ENCODE results near the gene PDGFD.

Gene PDGFD

DNA sequence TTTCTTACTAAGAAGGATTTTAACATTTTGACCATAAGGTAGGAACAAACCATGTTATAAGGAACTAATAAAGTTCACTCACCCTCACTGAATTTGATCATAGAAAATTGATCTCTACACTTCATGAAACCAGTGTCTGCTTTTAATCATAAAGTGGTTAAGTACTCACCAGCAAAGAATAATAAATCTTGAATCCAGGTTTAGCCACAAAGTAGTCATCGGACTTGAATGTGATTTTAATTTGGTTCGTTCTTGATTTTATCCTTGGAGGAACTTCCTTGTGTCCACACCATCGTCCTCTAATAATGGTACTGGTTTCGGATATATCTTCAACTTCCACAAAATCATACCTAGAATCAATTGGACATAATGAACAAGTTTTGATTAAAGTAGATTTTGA is 168.1 kb downstream of the PDGFD start:
- no peak for DNase-seq

DNA sequence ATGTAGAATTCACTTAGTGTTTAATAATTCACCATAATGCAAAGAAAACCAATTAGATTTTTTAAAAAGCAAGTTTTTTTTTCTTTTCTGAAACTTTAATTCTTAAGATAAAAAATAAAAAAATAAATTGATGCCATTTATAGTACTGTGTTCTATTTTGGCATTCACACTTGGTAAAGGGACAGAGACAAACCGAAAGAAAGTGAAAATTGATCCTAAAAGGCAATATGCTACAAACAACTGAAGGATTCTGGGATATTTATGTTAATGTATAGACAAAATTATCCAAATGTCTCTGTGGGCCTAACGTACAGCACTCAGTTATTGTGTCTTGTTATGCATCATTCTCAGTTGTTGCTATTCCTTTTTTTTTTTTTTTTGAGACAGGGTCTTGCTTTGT is 169.4 kb downstream of the PDGFD start:
- no peak for DNase-seq

DNA sequence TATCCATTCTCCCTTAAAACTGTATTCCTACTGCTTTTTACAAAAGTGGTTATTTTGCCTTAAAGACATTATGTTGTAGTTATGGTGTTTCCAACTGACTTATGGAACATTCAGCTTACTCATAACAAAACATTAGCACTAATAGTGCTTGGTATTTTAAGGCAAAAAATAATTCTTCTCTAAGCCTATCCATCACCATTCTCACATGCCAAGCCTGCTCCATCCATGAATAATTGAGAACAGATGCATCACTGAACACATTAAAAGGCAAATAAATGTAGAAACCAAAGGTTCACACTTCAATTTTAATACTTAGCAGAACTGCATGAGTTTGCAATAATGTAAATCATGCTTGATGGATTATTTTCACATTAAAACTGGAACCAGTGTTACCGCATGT is 169.9 kb downstream of the PDGFD start:
- DNase-seq = no peak

DNA sequence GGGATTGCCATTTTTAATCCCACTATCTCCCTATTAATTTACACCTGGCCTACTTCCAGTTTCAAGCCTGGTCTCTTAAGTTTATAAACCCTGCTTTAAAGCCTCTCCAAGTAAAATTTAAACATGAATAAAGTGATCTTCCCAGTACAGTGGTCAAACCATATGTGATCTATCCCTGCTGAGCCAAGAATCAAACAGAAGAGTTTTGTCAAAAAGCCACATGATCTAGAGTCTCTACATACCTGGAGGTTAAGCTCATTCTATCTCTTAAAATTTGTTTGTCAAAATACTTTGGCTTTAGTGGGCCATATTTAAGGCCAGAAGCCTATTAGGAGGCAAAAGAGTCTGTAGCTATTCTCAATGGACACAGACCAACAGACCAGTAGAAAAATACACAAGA is 170.4 kb downstream of the PDGFD start:
- DNase-seq = no peak

DNA sequence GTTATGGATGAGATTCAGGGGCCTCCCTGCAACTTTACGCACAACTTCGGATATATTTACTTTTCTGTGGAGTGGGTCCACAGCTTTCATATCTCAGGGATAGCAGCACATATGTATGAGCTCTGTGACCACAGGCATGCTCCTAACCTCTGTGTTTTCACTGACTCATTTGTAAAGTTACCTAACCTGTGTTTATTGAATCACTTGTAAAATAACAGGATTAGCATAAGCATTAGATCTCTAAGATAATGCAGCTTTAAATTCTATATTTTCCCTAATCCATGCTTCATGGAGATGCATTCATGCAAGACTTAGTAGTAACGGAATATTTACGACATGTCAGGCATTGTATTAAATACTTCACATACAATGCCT is 175.4 kb downstream of the PDGFD start:
- no peak for DNase-seq

DNA sequence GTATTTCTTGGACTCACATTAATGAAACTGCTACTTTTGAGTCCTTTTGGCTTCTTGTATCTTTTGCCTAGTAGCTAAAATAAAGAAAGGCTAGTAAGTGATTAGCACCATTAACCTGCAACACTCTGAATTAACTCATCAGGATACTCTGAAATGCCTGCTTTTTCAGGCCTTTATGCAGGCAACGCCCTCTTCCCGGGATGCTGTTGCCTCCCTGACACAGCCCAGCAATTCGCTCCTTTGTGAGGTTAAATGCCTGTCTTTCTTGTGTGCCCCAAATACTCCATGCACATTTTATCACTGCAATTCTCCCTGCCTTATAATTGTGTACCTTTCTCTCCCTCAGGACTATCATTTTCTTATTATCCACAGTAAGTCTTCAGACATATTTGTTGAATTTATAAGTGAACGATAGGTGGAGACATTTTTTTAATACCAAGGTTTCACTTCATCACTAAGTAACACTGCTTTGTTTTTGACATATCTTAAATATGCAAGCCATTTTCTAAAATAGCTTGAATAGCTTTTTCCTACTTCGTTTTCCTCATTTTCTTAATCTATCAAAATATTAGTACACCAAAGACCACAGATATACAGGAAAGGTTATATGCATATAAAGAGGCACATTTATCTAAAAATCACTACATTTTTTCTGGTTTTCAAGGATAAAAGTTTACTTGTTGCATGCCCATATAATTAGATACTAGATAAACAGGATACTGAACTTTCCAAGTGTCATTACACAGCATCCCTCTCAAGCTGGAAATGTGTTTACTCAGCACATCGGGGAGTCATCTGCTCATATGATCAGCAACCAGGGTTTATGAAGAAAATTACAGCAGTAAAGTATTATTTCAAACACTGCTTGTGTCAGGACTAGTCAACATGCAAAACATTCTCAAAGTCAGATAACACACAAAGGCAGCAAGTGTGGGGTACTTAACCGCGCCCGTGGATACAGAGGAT is 176.0 kb downstream of the PDGFD start:
- no peak for DNase-seq

DNA sequence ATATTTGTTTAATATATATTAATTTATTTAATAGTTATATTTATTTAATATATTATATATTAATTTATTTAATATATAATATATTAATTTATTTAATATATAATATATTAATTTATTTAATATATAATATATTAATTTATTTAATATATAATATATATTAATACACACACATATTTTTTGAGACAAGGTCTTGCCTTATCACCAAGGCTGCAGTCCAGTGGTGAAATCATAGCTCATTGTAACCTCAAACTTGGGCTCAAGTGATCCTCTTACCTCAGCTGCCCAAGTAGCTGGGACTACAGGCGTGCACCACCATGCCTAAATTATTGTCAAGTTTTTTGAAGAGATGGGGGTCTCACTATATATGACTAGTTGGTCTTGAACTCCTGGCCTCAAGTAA is 178.9 kb downstream of the PDGFD start:
- DNase-seq = no peak

DNA sequence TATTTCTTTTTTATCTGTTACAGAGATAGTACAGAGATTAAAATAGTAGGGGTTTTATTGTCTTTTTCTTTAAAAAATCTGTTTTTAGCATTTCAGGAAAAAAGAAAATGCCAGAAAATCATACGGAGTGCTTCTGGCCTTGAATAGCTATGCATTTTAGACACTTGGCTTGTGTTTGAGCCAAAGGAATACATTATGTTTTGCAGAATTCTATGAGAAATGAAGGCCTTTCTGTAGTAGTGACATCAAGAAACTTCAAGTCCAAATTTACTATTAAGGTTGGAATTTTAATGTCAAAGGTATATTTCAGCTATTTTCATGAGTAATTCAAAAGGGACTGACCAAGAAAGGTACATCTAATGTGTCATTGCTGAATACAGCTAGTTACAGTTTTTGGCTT is 183.8 kb downstream of the PDGFD start:
- no peak for DNase-seq

DNA sequence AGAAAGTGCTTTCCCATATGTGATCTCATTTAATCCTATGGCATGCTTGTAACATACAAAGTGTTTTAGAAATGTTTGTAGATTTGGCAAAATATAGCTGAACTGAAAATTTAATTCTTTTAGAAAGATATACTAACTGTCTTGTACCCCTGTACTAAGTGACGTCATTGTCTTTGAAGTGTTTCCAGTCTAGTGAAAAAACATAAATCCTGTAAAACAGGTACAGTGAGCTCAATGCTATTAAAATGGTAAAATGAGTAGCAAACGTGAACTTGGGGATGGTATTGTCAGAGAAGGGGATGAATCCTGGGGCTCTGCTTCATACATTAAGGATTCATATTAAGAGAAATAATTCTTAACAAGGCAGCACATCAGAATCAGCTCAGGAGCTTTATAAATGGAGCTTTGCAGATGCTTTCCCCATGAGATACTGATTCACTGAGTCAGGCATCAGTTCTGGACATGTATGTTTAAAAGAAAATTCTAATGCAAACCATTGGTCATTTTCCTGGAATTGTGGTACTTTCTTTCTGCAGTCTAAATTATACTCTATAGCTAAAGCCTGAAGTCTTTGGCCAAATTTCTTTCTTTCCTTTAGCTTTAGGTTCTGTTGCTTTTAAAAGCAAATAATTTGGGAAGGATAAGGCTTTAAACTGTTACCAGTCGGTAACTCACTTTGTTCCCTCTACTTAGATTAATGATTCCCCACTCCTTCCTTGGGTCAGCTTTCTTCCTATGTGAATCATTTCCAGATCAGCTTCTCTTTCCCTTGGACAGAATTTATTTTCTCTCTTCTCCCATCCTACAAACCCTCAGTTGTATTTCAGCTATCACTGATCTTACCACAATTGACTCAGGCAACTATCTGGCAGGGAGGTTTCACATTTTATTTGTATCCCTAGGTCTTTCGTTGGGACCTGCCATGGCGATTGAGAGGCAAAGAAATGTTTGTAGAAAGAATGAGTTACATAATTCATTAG is 185.0 kb downstream of the PDGFD start:
- DNase-seq = no peak

DNA sequence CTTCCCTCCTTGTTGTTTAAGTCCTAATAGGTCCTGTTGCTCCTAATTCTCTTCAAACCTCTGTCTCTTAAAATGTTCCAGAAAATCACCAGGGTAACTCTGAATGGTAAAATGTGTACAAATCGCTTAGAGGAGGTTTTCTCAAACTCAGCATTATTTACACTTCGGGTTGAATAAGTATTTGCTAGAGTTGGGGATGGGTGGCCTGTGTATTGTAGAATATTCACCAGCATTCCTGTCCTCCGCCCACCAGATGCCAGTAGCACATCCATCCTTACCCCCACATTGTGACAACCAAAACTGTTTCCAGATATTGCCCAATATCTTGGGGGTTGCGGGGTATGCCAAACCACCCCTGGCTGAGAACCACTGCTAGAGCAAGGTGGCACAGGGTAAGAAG is 191.9 kb downstream of the PDGFD start:
- DNase-seq = no peak

DNA sequence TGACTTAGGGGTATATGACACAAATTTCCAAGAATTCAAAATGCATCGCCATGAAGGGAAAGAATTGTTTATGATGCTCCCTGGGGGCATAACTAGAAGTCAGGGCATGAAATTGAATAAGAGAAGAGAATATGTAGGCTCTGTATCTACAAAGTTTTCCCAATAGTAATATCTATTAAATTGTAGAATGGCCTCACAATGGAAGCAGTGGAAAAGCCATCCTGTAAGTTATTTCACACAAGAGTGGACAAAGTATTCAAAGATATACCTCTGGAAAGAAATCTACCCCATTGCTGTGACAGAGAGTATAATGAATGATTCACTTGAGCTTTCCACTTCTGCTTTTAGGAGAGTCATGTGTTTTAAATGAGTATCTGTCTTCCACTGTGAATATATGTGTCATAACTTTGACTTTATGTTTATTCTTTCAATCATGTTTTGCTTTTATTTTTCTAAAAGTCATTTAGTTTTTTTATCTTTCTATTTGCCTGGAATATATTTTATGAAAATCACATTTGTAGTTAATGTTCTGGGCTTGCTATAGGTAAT is 193.2 kb downstream of the PDGFD start:
- DNase-seq = no peak

DNA sequence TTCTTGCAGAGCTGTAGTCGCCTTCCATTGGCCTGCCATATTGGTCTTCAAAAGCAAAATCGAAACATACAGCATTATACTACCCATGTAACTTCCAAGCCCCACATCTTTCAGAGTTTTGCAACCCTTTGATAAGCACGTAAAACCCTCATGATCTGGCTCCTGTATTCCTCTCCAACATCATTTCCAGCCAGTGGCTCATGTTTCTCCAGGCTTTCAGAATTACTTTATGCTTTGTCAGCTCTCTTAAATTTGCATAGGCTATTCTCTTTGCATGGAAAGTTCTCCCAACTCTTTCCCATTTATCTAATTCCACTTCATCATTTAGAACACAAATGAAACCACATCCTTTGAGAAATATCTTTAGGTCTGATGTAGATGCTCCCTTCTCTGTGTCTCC is 195.3 kb downstream of the PDGFD start:
- DNase-seq = no peak

DNA sequence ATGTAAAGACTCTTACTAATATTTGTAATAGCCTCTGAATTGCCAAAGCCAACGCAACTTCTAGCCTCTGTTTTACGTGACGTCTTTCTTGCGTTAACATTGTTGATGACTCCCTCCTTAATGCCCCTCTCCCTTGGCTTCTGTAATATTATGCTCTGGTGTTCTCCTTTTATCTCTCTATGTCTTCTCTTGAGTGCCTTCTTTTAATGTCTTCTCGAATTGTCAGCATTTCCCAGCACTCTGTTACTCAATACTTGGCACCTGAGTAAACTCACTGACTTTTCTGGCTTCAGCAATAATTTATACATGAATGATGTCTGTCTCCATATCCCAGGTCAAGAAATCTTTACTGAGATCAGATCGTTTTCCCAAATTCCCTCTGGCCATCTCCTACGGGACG is 196.0 kb downstream of the PDGFD start:
- no peak for DNase-seq

DNA sequence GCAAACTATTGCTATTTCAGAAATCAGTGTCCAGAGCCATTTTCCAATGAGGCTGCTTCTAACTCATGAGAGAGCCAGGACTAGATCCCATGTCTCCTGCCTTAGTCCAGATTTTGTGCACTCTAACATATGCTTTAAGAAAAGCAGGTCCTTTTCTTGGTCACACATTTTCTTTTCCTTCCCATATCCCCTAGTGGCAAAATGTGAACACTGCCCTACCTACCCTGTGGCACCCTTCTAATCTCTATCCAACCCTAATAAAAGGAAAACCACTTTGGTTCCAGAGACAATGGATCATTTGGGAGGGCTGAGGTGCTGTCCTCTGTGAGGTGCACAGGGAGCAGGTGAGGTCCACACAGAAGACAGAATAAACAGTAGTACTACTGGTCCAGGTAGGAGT is 199.6 kb downstream of the PDGFD start:
- DNase-seq = no peak

DNA sequence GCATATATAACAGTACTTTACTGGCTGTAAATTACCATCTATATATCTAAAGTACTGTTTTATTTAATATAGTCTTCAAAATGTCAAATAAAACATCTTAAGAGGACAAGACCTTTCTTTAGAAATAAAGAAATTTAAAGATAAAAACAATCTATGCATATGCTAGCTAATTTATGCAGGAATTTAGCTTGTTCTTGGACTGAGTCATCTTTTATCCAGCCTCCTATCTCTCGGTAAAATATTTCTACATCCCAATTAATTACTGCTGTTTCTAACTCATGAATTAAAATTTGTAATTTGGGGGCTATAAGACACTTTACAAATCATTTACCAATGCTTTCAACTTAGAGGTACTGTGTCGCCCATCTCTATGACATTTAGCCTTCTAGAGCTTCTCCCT is 200.3 kb downstream of the PDGFD start:
- no peak for DNase-seq

DNA sequence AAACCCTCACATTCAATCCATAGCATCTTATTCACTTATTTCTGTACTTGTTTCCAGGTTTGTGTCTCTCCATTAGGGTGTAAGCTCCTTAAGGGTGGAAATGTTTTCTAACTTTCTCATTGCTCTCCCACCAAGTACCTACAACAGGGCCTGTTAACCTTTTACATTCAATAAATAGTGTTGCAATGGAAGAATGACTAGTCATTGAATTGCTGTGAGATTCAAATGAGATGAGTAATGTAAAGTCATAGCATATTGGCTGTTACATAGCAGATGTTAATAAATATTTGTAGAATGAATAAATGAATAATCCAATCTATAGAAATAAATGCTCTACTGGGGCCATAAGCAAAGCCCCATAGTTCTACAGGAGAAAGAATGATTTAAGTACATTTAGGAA is 202.9 kb downstream of the PDGFD start:
- DNase-seq = no peak

DNA sequence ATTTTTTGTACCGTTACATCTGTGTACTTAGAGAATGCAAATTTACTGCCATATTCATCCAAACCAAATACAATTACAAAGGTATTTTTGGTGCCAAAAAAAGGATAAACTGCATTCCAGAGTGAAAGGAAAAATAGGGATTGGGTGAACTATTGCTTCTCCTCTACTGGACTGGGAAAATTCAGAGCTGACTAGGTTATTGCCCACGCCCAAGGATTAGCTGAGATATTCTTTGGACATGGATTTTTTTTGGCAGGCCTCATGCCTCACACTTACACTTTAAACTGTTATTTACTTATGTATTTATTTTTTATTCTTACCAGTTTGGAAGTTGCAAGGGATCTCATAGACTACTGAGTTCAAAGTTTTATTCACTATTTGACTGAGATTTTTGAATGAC is 203.8 kb downstream of the PDGFD start:
- no peak for DNase-seq

DNA sequence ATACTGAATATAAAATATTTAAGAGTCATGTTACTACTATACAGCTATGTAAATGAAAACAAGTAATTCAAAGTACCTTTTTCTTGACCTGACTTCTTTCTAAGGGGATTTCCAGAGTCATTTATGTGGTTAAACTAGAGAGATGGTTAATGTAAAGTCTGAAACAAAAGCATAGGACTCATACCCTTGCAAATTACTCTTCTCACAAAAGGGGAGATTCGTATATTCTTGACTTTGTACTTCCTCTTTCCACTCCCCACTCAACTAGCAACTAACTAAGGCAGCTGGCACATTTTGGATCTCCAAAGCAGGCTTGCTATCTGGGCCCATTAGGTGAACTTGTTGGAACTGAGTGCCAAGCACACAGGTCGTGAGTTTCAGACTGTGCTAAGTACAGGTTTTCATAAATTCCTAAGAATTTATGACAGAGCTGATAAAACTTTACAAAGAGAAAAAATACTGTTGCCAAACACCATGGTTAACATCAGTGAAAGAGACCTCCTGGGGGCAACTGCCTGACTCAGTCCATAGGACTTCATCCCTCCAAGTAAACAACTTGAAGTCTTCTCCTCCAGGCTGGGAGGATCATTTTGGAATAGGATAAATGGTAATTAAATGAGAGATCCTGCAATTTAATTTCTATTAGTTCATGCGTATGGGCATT is 204.5 kb downstream of the PDGFD start:
- DNase-seq = no peak

DNA sequence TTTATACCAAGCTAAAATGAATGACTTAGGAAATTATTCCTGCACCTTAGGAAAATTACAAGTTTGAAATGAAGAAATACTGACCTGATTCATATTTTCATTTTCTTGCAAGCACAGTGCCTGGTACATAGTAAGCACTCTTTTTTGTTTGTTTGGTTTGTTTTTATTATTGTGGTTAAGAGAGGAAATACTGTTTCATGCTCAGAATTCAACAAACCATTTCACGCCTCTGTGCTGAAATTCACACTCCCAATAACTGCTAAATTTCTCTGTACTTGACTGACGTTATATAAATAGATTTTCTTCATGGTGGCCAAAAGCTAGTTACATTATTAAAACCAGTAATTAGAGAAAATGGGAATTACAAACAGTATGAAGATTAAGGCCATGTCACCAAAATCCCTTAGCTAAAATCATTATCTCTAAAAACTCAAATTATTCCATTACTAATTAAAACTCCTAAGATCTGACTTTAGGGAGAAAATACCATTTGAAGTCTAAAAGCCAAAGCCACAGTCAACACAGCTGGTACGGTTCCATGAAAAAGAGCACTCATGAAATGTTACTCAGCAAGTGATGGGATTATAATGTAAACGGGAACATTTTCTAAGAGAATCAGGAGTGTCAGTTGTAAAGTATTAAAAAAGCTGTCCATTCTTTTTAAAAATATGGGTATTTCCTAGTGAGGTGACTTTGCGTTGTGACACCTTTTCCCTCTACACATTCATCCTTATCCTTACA is 205.3 kb downstream of the PDGFD start:
- no peak for DNase-seq

DNA sequence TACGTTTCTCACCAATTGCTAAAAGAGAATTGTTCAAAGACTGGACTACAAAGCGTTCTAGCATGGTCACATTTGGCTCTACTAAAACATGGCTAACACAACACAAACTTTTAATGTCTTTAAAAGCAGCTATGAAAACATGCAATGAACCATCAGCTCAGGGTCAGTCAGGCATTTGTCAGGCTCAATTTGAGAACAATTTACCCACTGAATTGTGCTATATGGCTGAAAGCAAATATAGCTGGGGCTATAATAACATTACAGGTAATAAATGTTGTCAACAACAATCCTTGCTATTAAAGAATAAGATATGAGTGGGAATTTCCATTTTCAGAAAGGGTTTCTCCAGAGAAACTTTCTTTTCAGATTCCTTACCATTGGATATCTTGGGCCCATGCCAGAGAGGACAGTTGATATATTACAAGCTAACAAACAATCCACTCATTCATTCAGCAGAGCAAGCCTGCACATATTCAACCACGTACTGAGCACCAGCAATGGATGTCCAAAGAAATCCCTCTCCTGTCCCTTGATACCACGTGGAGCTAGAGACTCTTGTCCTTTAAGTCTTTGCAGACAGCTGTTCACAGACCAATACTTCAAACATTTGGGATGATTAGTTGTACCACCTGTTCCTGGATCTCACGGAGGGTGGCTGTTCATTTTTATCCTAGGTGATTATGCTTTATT is 210.0 kb downstream of the PDGFD start:
- DNase-seq = no peak

DNA sequence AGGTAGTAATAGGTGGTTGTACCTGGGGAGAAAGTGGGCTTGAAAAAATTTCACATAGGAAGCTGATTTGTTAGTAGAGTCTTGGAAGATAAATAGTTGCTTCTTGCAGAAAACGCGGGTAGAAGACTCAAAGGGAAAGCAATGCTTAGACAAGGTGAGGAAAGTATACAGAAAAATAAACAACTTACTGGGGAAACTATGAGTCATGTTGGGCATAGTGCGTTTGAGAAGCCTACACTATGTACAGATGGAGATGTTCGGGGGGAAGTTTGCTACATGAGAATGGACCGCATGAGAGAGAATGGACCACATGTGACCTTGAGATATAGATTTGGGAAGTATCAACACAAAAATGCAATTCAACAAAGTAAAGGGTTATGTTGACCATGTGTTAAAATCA is 214.2 kb downstream of the PDGFD start:
- DNase-seq = no peak
